WTC11 (cell line): Measurements from ENCODE around the gene ARHGAP8.

Experiments
- AR ChIP-seq: fragments of 250-450 bp; sonication (Bioruptor Pico); IDR thresholded peaks from 2 replicates; pipeline ENCODE4 v1.9.0; 2021; ENCODE audit warnings: mild to moderate bottlenecking
- CTCF ChIP-seq: fragments of 200-600 bp; IDR thresholded peaks from 2 replicates; pipeline ENCODE4 v1.8.0; 2022; ENCODE audit warnings: antibody characterized with exemption
- FOXJ3 ChIP-seq: sonication (generic); formaldehyde crosslinking; IDR thresholded peaks from 2 replicates; pipeline ENCODE4 v1.9.0; 2021; ENCODE audit warnings: missing genetic modification reagents, mild to moderate bottlenecking, borderline replicate concordance
- IRF1 ChIP-seq: sonication (generic); formaldehyde crosslinking; IDR thresholded peaks from 2 replicates; pipeline ENCODE4 v1.8.0; 2023; ENCODE audit warnings: missing genetic modification reagents
- KAT7 ChIP-seq: sonication (generic); formaldehyde crosslinking; IDR thresholded peaks from 2 replicates; pipeline ENCODE4 v1.8.1; 2023; ENCODE audit warnings: missing genetic modification reagents, mild to moderate bottlenecking, borderline replicate concordance
- SP1 ChIP-seq: sonication (generic); formaldehyde crosslinking; conservative IDR thresholded peaks from 2 replicates; pipeline ENCODE4 v1.8.1; 2022; ENCODE audit warnings: missing genetic modification reagents
- ZNF423 ChIP-seq: fragments of 250-450 bp; sonication (Bioruptor Pico); IDR thresholded peaks from 2 replicates; pipeline ENCODE4 v2.1.2; 2022; ENCODE audit warnings: mild to moderate bottlenecking, moderate library complexity

GRCh38 chr22:44813416-44813815 is 61.0 kb downstream of the ARHGAP8 start:
- TF ChIP-seq SP1 (no peak), CTCF (no peak), FOXJ3 (CRISPR knock-in tag) (no peak), IRF1 (CRISPR knock-in tag) (no peak), KAT7 (CRISPR knock-in tag) (no peak), AR (CRISPR knock-in tag) (no peak), ZNF423 (CRISPR knock-in tag) (no peak)
